ENCODE results near the gene NR2F1-AS1.

GRCh38 chr5:93576994-93577853 lies 3.8 kb downstream of the NR2F1-AS1 start:
- no peak for TF ChIP-seq CTCF (IDR thresholded peaks at IDR 0.05)
- no peak for TF ChIP-seq EZH2 (IDR thresholded peaks at IDR 0.05; ENCODE audit: borderline replicate concordance, insufficient read depth, low read depth, low read length, poor library complexity, severe bottlenecking)
